Common myeloid progenitor, CD34-positive (primary cell): ENCODE data around the gene AP3D1.
A peak's percentile ranks its signal among the peaks of the same experiment; 100 is the strongest.
"Not testable (repeated sequence)": the region's sequence is repeated elsewhere in the genome, so short reads cannot be mapped to it uniquely, and the experiment has no call there.

Experiments used
- CTCF ChIA-PET: fragments of 350-600 bp; sonication (Branson Sonifier 250); formaldehyde crosslinking; loops from one replicate; lab custom pipeline; 2021; ENCODE audit warnings: antibody characterized with exemption; lab: Charles Lee
- POLR2A ChIA-PET: fragments of 350-600 bp; sonication (Branson Sonifier 250); formaldehyde crosslinking; loops from one replicate; lab custom pipeline; 2021; ENCODE audit warnings: antibody characterized with exemption; lab: Charles Lee
- DNase-seq, 3 donors: peaks; one replicate each; pipeline versions ENCODE4 v3.0.0 to v3.0.0-alpha.2; 2013
- H3K27ac ChIP-seq, 2 experiments: 1 replicate in 1 of 2; 2 replicates in 1 of 2; pipeline ENCODE4 v1.7.0; 2013; ENCODE audit warnings: inconsistent platforms in 2 of 2, low read length in 2 of 2, mild to moderate bottlenecking in 2 of 2, low read depth in 1 of 2, moderate library complexity in 1 of 2; ENCODE audit not compliant: severe bottlenecking in 2 of 2, insufficient read depth in 1 of 2, poor library complexity in 1 of 2
- H3K27me3 ChIP-seq, 5 experiments: replicated peaks in 2 of 5; 1 replicate in 3 of 5; 2 replicates in 2 of 5; pipeline versions ENCODE4 v1.6.1 to v1.7.0; 2013; ENCODE audit warnings: low read length in 4 of 5, mild to moderate bottlenecking in 2 of 5, moderate library complexity in 2 of 5, inconsistent platforms in 1 of 5; ENCODE audit not compliant: insufficient read depth in 5 of 5, control insufficient read depth in 4 of 5
- H3K36me3 ChIP-seq, 4 experiments: 1 replicate in 2 of 4; 2 replicates in 2 of 4; pipeline versions ENCODE4 v1.6.1 to v1.7.0; 2013; ENCODE audit warnings: low read length in 3 of 4, control low read depth in 1 of 4, mild to moderate bottlenecking in 1 of 4; ENCODE audit not compliant: control insufficient read depth in 4 of 4, insufficient read depth in 4 of 4
- H3K4me1 ChIP-seq, 4 experiments: 1 replicate in 3 of 4; 2 replicates in 1 of 4; pipeline versions ENCODE4 v1.6.1 to v1.7.1; 2013; ENCODE audit warnings: low read length in 3 of 4, mild to moderate bottlenecking in 3 of 4, control low read depth in 1 of 4, inconsistent platforms in 1 of 4, moderate library complexity in 1 of 4; ENCODE audit not compliant: control insufficient read depth in 4 of 4, insufficient read depth in 4 of 4; ENCODE audit errors: control extremely low read depth in 1 of 4
- H3K4me3 ChIP-seq, 7 experiments: 1 replicate in 4 of 7; 2 replicates in 3 of 7; pipeline versions ENCODE4 v1.5.1 to v1.7.0; 2013; ENCODE audit warnings: mild to moderate bottlenecking in 7 of 7, low read length in 6 of 7, moderate library complexity in 6 of 7, inconsistent platforms in 2 of 7, low read depth in 2 of 7, control low read depth in 1 of 7; ENCODE audit not compliant: insufficient read depth in 4 of 7, control insufficient read depth in 1 of 7; ENCODE audit errors: extremely low read depth in 1 of 7
- H3K9me3 ChIP-seq, 5 experiments: 1 replicate in 4 of 5; 2 replicates in 1 of 5; pipeline versions ENCODE4 v1.6.1 to v1.7.1; 2013; ENCODE audit warnings: low read length in 4 of 5, mild to moderate bottlenecking in 2 of 5, inconsistent platforms in 1 of 5, low read depth in 1 of 5, moderate library complexity in 1 of 5; ENCODE audit not compliant: control insufficient read depth in 4 of 5, insufficient read depth in 2 of 5; ENCODE audit errors: control extremely low read depth in 1 of 5
- WGBS: methylation state at CpG from one replicate; pipeline ENCODE4 v1.1.5; 2013; ENCODE audit not compliant: insufficient coverage; 5-methylcytosine and 5-hydroxymethylcytosine counted together

The AP3D1 gene

DNA sequence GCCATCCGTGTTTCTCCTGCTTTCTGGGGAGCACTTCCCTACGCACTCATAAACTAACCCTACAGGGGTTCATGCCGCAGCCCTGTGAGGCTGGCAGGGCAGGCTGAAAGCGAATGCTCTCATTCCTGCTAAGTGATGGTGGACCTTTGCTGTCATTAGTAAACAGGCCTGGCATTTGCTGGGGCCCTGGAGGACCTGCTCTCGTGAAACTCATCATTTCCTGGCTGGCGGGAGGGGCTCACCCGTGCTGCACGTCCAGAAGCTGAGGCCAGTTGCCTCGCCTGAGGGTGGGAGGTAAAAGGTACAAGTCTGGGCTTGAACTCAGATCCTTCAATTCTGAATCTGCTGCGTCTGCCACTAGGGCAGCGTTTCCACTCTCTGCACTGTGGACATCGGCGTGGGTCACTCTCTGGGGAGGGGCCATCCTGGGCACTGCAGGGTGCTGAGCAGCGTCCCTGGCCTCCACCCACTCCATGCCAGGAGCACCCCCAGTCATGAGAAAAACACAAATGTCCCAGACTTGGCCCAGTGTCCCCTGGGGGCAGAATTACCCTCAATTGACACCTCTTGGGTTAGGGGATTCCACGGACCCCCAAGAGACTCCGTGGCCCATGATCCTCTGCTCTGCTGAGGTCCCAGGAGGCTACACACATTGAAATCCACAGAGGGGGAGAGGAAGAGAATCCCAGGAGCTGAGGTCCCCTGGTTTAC, 62.2 kb downstream of the AP3D1 start:
- peaks cover 15 to 99% (median 93%) of the 10 kb centered on the region in 4 experiments for H3K4me1 ChIP-seq
- H3K27ac ChIP-seq = peak overlapping the region in 1 of 2 experiments; percentile 72
- H3K4me3 ChIP-seq = peak overlapping the region in 3 of 7 experiments; percentile 10 to 52 (median 43)
- DNase-seq = no peak
- peaks cover 0 to 14% (median 2%) of the 10 kb centered on the region in 4 experiments for H3K36me3 ChIP-seq
- CTCF ChIA-PET = interaction anchor here (0.8 to 3.0 kb wide), 5 partner anchors 8 to 72 kb away, joined by 3 to 8 read pairs (median 4); no protein-coding TSS in a partner anchor
- WGBS = 67% methylated on average over 13 of the region's 16 CpGs
- no peaks in the 10 kb centered on the region for H3K9me3 ChIP-seq
- POLR2A ChIA-PET = interaction anchor here (1.7 kb wide), 1 partner anchor 37 kb away, joined by 10 read pairs; the partner anchor contains the start of gene MKNK2
- H3K27me3 ChIP-seq = no peaks in the 10 kb centered on the region

- no peaks in the 10 kb centered on the region for H3K27me3 ChIP-seq
- H3K9me3 ChIP-seq = no peaks in the 10 kb centered on the region
- ChIA-PET CTCF (interaction anchor here (0.7 to 2.4 kb wide), 7 partner anchors 8 to 35 kb away, joined by 3 to 11 read pairs (median 4); partner anchors contain the start of gene IZUMO4), POLR2A (interaction anchor here (0.6 to 1.2 kb wide), 6 partner anchors 8 to 146 kb away, joined by 3 to 4 read pairs (median 3); partner anchors contain the start of genes MKNK2 and MOB3A)
- DNase-seq = peak in 2 of 3 donors; percentile 68 to 78
- peaks cover 0 to 3% (median 0%) of the 10 kb centered on the region in 4 experiments for H3K36me3 ChIP-seq
- H3K4me1 ChIP-seq = peaks cover 9 to 99% (median 94%) of the 10 kb centered on the region in 4 experiments
- peak overlapping the region in 1 of 7 experiments; percentile 28 for H3K4me3 ChIP-seq
- peak overlapping the region; percentile 38 to 67 for H3K27ac ChIP-seq
- WGBS = 31% methylated on average over 12 of the region's 14 CpGs
Observed at GRCh38 chr19:2087621-2088100, 63.7 kb downstream of the AP3D1 start.

- not testable (repeated sequence) for H3K27me3 ChIP-seq, H3K9me3 ChIP-seq, H3K36me3 ChIP-seq
- CTCF ChIA-PET = interaction anchor here (0.7 to 2.4 kb wide), 5 partner anchors 8 to 34 kb away, joined by 3 to 11 read pairs (median 4); no protein-coding TSS in a partner anchor
- POLR2A ChIA-PET = interaction anchor here (0.9 to 1.2 kb wide), 5 partner anchors 9 to 145 kb away, joined by 3 to 4 read pairs (median 3); partner anchors contain the start of genes MKNK2 and MOB3A
- 63% methylated on average over 7 of the region's 13 CpGs for WGBS
- Histone ChIP-seq H3K4me1 (peaks cover 9 to 99% (median 94%) of the 10 kb centered on the region in 4 experiments), H3K27ac (peak overlapping the region; percentile 38 to 67), H3K4me3 (peak overlapping the region in 1 of 7 experiments; percentile 28)
- DNase-seq = peak in 2 of 3 donors; percentile 58 to 63
Observed at GRCh38 chr19:2086695-2087620, 64.4 kb downstream of the AP3D1 start.

DNA sequence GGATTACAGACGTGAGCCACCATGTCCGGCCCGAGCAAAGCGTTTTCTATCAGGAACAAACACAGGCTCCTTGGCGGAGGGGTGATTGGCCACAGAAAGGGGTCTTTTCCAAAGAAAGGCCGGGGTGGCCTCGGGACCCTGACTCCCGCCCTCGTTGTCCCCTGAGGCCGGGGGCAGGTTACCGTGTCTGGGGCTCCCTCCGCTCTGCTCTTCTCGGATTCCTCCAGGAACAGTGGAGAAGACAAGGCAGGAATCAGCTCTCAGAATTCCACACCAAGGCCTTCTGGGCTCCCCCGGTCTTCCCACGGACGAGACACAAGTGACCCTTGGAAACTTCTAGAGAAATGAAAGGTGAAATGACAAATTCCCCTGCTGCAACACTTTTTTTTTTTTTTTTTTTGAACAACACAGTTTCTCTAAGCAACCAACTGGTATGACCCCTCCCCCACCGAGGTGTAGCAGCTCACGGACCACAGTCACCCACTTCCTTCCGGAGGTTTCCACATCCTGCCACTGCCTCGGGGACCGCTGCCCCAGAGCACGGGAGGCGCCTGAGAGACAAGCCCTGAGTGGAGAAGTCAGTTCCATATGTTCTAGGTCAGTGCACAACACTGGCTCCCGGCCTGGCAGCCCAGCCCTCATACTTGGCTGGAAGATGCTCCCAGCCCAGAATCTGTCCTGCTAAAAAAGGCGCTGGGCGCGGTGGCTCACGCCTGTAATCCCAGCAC, 66.2 kb downstream of the AP3D1 start:
- ChIA-PET POLR2A (interaction anchor here (0.7 kb wide), 1 partner anchor 33 kb away, joined by 4 read pairs; no protein-coding TSS in a partner anchor), CTCF (interaction anchor here (3.6 kb wide), 2 partner anchors 9 to 12 kb away, joined by 19 to 24 read pairs; partner anchors contain the start of gene MOB3A)
- Histone ChIP-seq H3K36me3 (peaks cover 0 to 12% (median 6%) of the 10 kb centered on the region in 4 experiments), H3K27ac (peak overlapping the region; percentile 74 to 93), H3K4me1 (peaks cover 7 to 91% (median 85%) of the 10 kb centered on the region in 4 experiments), H3K4me3 (peak overlapping the region; percentile 19 to 73 (median 53)), H3K27me3 (no peaks in the 10 kb centered on the region), H3K9me3 (no peaks in the 10 kb centered on the region)
- DNase-seq = peak; percentile 97 to 99 (median 99)
- 23% methylated on average over 14 of the region's 28 CpGs for whole genome bisulfite sequencing

GRCh38 chr19:2083174-2083854, 68.1 kb downstream of the AP3D1 start:
- Histone ChIP-seq H3K9me3 (no peaks in the 10 kb centered on the region), H3K36me3 (peaks cover 0 to 28% (median 22%) of the 10 kb centered on the region in 4 experiments), H3K4me3 (peak overlapping the region in 5 of 7 experiments; percentile 33 to 60 (median 40)), H3K27ac (peak overlapping the region; percentile 51 to 64), H3K4me1 (peaks cover 0 to 74% (median 68%) of the 10 kb centered on the region in 4 experiments), H3K27me3 (no peaks in the 10 kb centered on the region)
- POLR2A ChIA-PET = interaction anchor here (0.8 kb wide), 1 partner anchor 13 kb away, joined by 3 read pairs; the partner anchor contains the start of genes IZUMO4 and MOB3A
- 4% methylated on average over 12 of the region's 20 CpGs for WGBS
- DNase-seq = peak in 2 of 3 donors; percentile 85 to 87
- CTCF ChIA-PET = interaction anchor here (1.1 to 3.6 kb wide), 4 partner anchors 10 to 51 kb away, joined by 4 to 24 read pairs (median 14); partner anchors contain the start of gene MOB3A
